ENCODE results near the gene IRAG1. TPM values are rescaled to one million over a fixed set of nuclear protein-coding genes. Genes with fewer than 3 reads are reported as not detected.

The IRAG1 gene
- total and polyA plus RNA-seq, 9 donors = 3.0 to 6.8 (median 4.1) TPM

DNA sequence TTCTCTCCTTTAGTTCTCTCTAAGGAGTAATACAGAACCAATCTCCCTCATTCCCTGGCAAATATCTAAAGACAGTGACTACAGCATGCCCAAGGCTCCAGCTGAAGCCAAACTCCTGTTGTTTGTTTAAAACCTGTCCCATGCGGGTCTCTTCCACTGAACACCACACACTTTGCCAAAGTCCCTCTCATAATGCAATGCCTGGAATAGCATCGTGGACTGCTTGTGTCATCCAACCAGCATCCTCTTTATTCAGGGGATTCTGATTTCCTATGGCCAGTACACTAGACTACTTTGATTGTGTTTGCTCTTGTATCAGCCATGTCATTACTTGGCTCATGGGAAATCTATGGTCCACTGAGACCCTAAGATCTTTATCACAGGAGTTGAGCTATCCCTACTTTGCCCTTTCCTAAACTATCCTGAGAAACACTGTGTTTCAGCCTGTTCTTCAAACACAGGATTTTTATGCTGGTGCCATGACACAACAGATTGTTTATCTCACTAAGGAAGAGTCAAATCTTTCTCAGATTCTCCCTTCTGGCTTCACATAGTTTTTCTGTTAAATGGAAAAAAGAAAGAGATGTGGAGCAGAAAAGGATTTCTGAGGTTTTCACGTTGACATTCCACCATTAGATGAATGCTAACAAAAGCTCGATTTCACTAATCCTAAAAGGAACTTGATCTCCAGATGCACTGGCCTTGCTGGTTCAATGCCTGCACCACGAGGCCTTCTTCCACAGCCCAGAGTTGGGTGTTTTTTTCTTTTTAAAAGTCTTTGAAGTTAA lies 15.9 kb upstream of the IRAG1 start:
- Histone ChIP-seq H3K4me3 (ENCODE audit: low read length) (no peak overlapping the region), H3K9me3 (replicated peaks; ENCODE audit: control insufficient read depth, low read depth, low read length) (no peaks in the 10 kb centered on the region), H3K4me1 (ENCODE audit: control insufficient read depth, insufficient read depth, low read length) (no peaks in the 10 kb centered on the region), H3K27ac (ENCODE audit: low read length) (no peak overlapping the region), H3K36me3 (ENCODE audit: control insufficient read depth, insufficient read depth, low read length) (no peaks in the 10 kb centered on the region), H3K27me3 (ENCODE audit: control insufficient read depth, insufficient read depth, low read length) (no peaks in the 10 kb centered on the region)
- WGBS (ENCODE audit: insufficient coverage) = 63% methylated on average over 1 of the region's 5 CpGs
- no peak for DNase-seq

DNA sequence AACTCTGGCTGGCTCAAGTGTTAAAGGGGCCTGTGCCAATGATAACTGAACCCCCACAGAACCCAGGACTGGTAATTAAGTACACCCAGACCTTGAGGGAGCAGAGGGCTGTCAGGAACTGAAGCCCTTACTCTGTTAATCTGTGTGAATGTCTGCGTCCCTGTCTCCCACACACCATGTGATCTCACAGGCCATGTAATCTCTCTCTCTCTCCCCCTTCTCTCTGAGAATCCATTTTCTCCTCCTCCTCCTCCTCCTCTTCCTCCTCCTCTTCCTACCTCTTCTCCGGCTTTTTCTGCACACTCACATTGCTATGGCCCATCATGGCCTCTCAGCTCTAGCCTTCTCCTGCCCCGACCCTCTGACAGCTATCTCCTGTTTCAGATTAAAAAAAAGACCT lies 14.6 kb upstream of the IRAG1 start:
- no peaks in the 10 kb centered on the region for H3K36me3 ChIP-seq (ENCODE audit: control insufficient read depth, insufficient read depth, low read length)
- H3K27me3 ChIP-seq (ENCODE audit: control insufficient read depth, insufficient read depth, low read length) = no peaks in the 10 kb centered on the region
- DNase-seq = no peak
- H3K27ac ChIP-seq (ENCODE audit: low read length) = no peak overlapping the region
- 100% methylated on average over 1 of the region's 3 CpGs for WGBS (ENCODE audit: insufficient coverage)
- H3K4me1 ChIP-seq (ENCODE audit: control insufficient read depth, insufficient read depth, low read length) = no peaks in the 10 kb centered on the region
- H3K4me3 ChIP-seq (ENCODE audit: low read length) = no peak overlapping the region
- H3K9me3 ChIP-seq (replicated peaks; ENCODE audit: control insufficient read depth, low read depth, low read length) = no peaks in the 10 kb centered on the region

- no peak for DNase-seq
- no peaks in the 10 kb centered on the region for H3K9me3 ChIP-seq (replicated peaks; ENCODE audit: control insufficient read depth, low read depth, low read length)
- H3K27ac ChIP-seq (ENCODE audit: low read length) = no peak overlapping the region
- H3K36me3 ChIP-seq (ENCODE audit: control insufficient read depth, insufficient read depth, low read length) = no peaks in the 10 kb centered on the region
- peaks cover 3% of the 10 kb centered on the region for H3K4me1 ChIP-seq (ENCODE audit: control insufficient read depth, insufficient read depth, low read length)
- no peak overlapping the region for H3K4me3 ChIP-seq (ENCODE audit: low read length)
- no peaks in the 10 kb centered on the region for H3K27me3 ChIP-seq (ENCODE audit: control insufficient read depth, insufficient read depth, low read length)
- WGBS (ENCODE audit: insufficient coverage) = 60% methylated on average over 2 of the region's 3 CpGs
These were observed 8.4 kb upstream of the IRAG1 start for GRCh38 chr11:10701982-10702381.

GRCh38 chr11:10699072-10699471 lies 5.5 kb upstream of the IRAG1 start:
- Histone ChIP-seq H3K36me3 (ENCODE audit: control insufficient read depth, insufficient read depth, low read length) (no peaks in the 10 kb centered on the region), H3K27me3 (ENCODE audit: control insufficient read depth, insufficient read depth, low read length) (no peaks in the 10 kb centered on the region), H3K4me1 (ENCODE audit: control insufficient read depth, insufficient read depth, low read length) (peaks cover 8% of the 10 kb centered on the region), H3K4me3 (ENCODE audit: low read length) (no peak overlapping the region), H3K27ac (ENCODE audit: low read length) (no peak overlapping the region), H3K9me3 (replicated peaks; ENCODE audit: control insufficient read depth, low read depth, low read length) (no peaks in the 10 kb centered on the region)
- WGBS (ENCODE audit: insufficient coverage) = 83% methylated on average over 3 of the region's 3 CpGs
- no peak for DNase-seq

- Histone ChIP-seq H3K27ac (ENCODE audit: low read length) (no peak overlapping the region), H3K9me3 (replicated peaks; ENCODE audit: control insufficient read depth, low read depth, low read length) (no peaks in the 10 kb centered on the region), H3K4me1 (ENCODE audit: control insufficient read depth, insufficient read depth, low read length) (peaks cover 25% of the 10 kb centered on the region), H3K36me3 (ENCODE audit: control insufficient read depth, insufficient read depth, low read length) (no peaks in the 10 kb centered on the region), H3K27me3 (ENCODE audit: control insufficient read depth, insufficient read depth, low read length) (no peaks in the 10 kb centered on the region), H3K4me3 (ENCODE audit: low read length) (no peak overlapping the region)
- DNase-seq = no peak
- WGBS (ENCODE audit: insufficient coverage) = 83% methylated on average over 1 of the region's 2 CpGs
These were observed 3.7 kb upstream of the IRAG1 start for GRCh38 chr11:10697323-10697620.

DNA sequence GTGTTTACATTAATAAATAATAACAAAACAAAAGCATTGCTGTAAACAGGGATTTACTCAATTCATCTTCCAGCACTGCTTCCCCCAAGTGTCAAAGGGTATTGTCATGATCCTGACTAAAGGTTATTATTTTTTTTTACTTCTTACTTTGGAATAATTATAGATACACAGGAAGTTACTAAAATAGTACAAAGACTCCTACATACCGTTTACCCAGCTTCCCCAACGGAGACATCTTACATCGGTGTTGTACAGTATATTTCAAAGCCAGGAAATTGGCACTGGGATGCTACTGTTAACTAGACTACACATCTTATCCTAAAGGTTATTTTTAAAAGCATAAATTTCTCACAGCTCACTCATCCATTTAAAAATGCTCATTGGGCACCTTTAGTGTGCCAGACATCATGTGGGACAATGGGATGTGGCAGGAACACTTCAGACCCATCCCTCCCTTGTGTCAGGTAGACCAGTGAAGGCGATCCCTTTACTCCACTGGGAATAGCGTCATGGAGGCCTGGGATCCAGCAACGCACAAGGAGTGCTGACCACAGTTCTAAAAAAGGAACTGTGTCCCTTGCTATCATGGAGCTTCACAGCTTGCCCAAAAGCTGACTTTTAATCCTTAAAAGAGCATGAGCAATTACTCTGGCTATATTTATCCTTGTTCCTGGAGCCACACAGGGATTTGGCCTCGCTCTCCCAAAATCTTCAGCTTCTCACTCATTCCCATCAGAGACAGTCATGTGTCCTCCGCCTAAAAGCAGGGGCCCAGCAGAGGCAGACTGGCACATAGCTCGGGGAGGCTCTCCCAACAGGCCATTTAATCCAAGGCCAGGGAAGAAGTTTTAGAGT lies 3.1 kb upstream of the IRAG1 start:
- peak overlapping the region; percentile 31 for H3K27ac ChIP-seq (ENCODE audit: low read length)
- no peaks in the 10 kb centered on the region for H3K27me3 ChIP-seq (ENCODE audit: control insufficient read depth, insufficient read depth, low read length)
- no peak overlapping the region for H3K4me3 ChIP-seq (ENCODE audit: low read length)
- 69% methylated on average over 6 of the region's 9 CpGs for WGBS (ENCODE audit: insufficient coverage)
- H3K36me3 ChIP-seq (ENCODE audit: control insufficient read depth, insufficient read depth, low read length) = no peaks in the 10 kb centered on the region
- peaks cover 26% of the 10 kb centered on the region for H3K4me1 ChIP-seq (ENCODE audit: control insufficient read depth, insufficient read depth, low read length)
- peak; percentile 22 for DNase-seq
- H3K9me3 ChIP-seq (replicated peaks; ENCODE audit: control insufficient read depth, low read depth, low read length) = no peaks in the 10 kb centered on the region

GRCh38 chr11:10695833-10696232 lies 2.3 kb upstream of the IRAG1 start:
- WGBS (ENCODE audit: insufficient coverage) = 30% methylated on average over 2 of the region's 3 CpGs
- H3K36me3 ChIP-seq (ENCODE audit: control insufficient read depth, insufficient read depth, low read length) = no peaks in the 10 kb centered on the region
- H3K4me3 ChIP-seq (ENCODE audit: low read length) = no peak overlapping the region
- H3K4me1 ChIP-seq (ENCODE audit: control insufficient read depth, insufficient read depth, low read length) = peaks cover 26% of the 10 kb centered on the region
- no peak for DNase-seq
- no peaks in the 10 kb centered on the region for H3K27me3 ChIP-seq (ENCODE audit: control insufficient read depth, insufficient read depth, low read length)
- no peak overlapping the region for H3K27ac ChIP-seq (ENCODE audit: low read length)
- H3K9me3 ChIP-seq (replicated peaks; ENCODE audit: control insufficient read depth, low read depth, low read length) = no peaks in the 10 kb centered on the region

GRCh38 chr11:10694486-10695239 lies 1.1 kb upstream of the IRAG1 start:
- no peak overlapping the region for H3K27ac ChIP-seq (ENCODE audit: low read length)

DNA sequence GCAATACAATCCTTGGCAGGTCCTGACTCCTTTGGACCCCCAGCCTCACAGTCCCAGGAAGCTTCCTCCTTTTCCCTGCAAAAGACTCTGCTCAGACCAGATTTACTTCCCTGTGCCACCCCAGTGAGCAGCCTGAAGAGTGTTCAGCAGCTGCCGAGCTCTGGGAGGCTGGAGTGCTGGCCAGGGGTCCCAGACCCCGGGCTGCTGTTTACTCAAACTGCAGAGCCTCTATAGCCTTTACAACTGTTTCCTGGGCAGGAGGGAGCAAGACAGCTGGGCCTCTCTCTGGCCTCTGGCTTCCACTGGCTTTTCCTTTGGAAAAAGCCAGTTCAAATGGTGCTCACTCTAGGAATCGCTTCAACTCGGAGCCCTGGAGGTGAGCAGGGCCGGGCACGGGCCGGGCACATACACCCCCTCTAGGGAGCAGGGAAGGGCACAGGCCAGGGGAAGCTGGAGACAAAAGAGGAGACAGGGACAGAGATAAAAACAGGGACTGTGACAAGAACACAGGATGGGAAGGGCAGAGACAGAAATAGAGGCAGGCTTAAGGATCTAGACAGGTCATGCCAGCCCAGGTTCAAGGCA lies 932 bp downstream of the IRAG1 start:
- Histone ChIP-seq H3K4me1 (ENCODE audit: control insufficient read depth, insufficient read depth, low read length) (peaks cover 26% of the 10 kb centered on the region), H3K27ac (ENCODE audit: low read length) (peak overlapping the region; percentile 57), H3K4me3 (ENCODE audit: low read length) (peak overlapping the region; percentile 18), H3K36me3 (ENCODE audit: control insufficient read depth, insufficient read depth, low read length) (no peaks in the 10 kb centered on the region), H3K9me3 (replicated peaks; ENCODE audit: control insufficient read depth, low read depth, low read length) (no peaks in the 10 kb centered on the region), H3K27me3 (ENCODE audit: control insufficient read depth, insufficient read depth, low read length) (no peaks in the 10 kb centered on the region)
- WGBS (ENCODE audit: insufficient coverage) = 39% methylated on average over 7 of the region's 7 CpGs
- DNase-seq = peak; percentile 22

More at GRCh38 chr11:10694486-10695239, 1.1 kb upstream of the IRAG1 start:
- WGBS (ENCODE audit: insufficient coverage) = 100% methylated on average over 1 of the region's 4 CpGs
- DNase-seq = no peak
- Histone ChIP-seq H3K4me1 (ENCODE audit: control insufficient read depth, insufficient read depth, low read length) (peaks cover 26% of the 10 kb centered on the region), H3K27me3 (ENCODE audit: control insufficient read depth, insufficient read depth, low read length) (no peaks in the 10 kb centered on the region), H3K9me3 (replicated peaks; ENCODE audit: control insufficient read depth, low read depth, low read length) (no peaks in the 10 kb centered on the region), H3K4me3 (ENCODE audit: low read length) (no peak overlapping the region), H3K36me3 (ENCODE audit: control insufficient read depth, insufficient read depth, low read length) (no peaks in the 10 kb centered on the region)

DNA sequence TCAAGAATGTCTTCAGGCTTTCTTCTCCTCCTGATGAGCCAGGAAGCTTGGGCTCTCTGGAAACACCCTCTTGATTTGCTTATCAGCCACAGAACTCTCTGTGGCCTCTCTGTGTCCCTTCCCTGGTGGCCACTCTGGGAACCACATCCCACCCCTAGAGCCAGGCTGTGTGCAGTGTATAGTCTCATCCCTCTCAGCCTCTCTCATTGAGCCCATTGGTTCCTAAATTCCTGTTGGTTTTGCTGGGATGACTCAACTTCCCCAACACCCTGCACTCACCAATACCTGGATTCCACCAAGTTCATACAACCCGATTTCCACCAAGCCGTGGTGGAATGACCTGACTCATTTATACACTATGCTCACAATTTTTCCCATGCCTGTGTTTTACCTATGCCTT lies 5.2 kb downstream of the IRAG1 start:
- peaks cover 12% of the 10 kb centered on the region for H3K4me1 ChIP-seq (ENCODE audit: control insufficient read depth, insufficient read depth, low read length)
- WGBS (ENCODE audit: insufficient coverage) = 100% methylated on average over 2 of the region's 2 CpGs
- no peaks in the 10 kb centered on the region for H3K9me3 ChIP-seq (replicated peaks; ENCODE audit: control insufficient read depth, low read depth, low read length)

More for the DNA sequence above, 5.2 kb downstream of the IRAG1 start:
- Histone ChIP-seq H3K4me3 (ENCODE audit: low read length) (no peak overlapping the region), H3K36me3 (ENCODE audit: control insufficient read depth, insufficient read depth, low read length) (no peaks in the 10 kb centered on the region), H3K27me3 (ENCODE audit: control insufficient read depth, insufficient read depth, low read length) (no peaks in the 10 kb centered on the region), H3K27ac (ENCODE audit: low read length) (no peak overlapping the region)
- no peak for DNase-seq
